K562 (cell line): ENCODE results near the gene RCOR1. TPM values are rescaled to one million over a fixed set of nuclear protein-coding genes. Genes with fewer than 3 reads are reported as not detected.

Experiments
- CBX3 ChIP-seq, 2 experiments: IDR thresholded peaks; 1 replicate in 1 of 2; 2 replicates in 1 of 2; pipeline ENCODE4 v1.6.1; 2012; ENCODE audit warnings: inconsistent platforms in 2 of 2, low read length in 2 of 2, borderline replicate concordance in 1 of 2, control low read depth in 1 of 2
- FOXA3 ChIP-seq, 2 experiments: fragments of 450-650 bp in 1 of 2; sonication (generic) in 1 of 2; formaldehyde crosslinking; IDR thresholded peaks in 1 of 2; conservative IDR thresholded peaks in 1 of 2; 2 replicates each; pipeline versions ENCODE4 v1.4.0 to v1.8.0; 2020 to 2022; ENCODE audit warnings: mild to moderate bottlenecking in 2 of 2, missing genetic modification reagents in 1 of 2
- MECOM ChIP-seq: fragments of 250-450 bp; sonication (Bioruptor Pico); IDR thresholded peaks from 2 replicates; pipeline ENCODE4 v1.8.0; 2022; ENCODE audit warnings: inconsistent platforms
- MXI1 ChIP-seq: IDR thresholded peaks from 2 replicates; pipeline ENCODE4 v1.6.1; 2011; ENCODE audit warnings: low read depth, mild to moderate bottlenecking, improper control_type of control experiment, low read length
- MYBL2 ChIP-seq, 2 experiments: fragments of 450-650 bp in 1 of 2; sonication (generic) in 1 of 2; formaldehyde crosslinking in 1 of 2; IDR thresholded peaks; 2 replicates each; pipeline versions ENCODE4 v1.6.1 to v1.8.1; 2017 to 2022; ENCODE audit warnings: borderline replicate concordance in 1 of 2, inconsistent platforms in 1 of 2, low read depth in 1 of 2, mild to moderate bottlenecking in 1 of 2, missing genetic modification reagents in 1 of 2, moderate library complexity in 1 of 2
- NONO ChIP-seq, 2 experiments: fragments of 200-400 bp in 1 of 2; fragments of 450-650 bp in 1 of 2; formaldehyde crosslinking in 1 of 2; IDR thresholded peaks; 2 replicates each; pipeline ENCODE4 v1.6.1; 2017; ENCODE audit warnings: low read depth in 2 of 2, mild to moderate bottlenecking in 2 of 2, moderate library complexity in 2 of 2, low read length in 1 of 2
- POLR2AphosphoS5 ChIP-seq: IDR thresholded peaks from 2 replicates; pipeline ENCODE4 v1.6.1; 2011; ENCODE audit warnings: mild to moderate bottlenecking, low read depth, low read length, moderate library complexity; ENCODE audit not compliant: control insufficient read depth, insufficient read depth
- SP2 ChIP-seq: IDR thresholded peaks from 2 replicates; pipeline ENCODE4 v1.6.1; 2011; ENCODE audit warnings: mild to moderate bottlenecking, low read depth, low read length, moderate library complexity; ENCODE audit not compliant: poor library complexity, severe bottlenecking; ENCODE audit errors: extremely low read depth
- U2AF2 ChIP-seq: fragments of 200-400 bp; formaldehyde crosslinking; optimal IDR thresholded peaks from 2 replicates; pipeline ENCODE3; 2017; ENCODE audit warnings: low read depth, mild to moderate bottlenecking, low read length
- ZNF696 ChIP-seq: fragments of 250-450 bp; sonication (Bioruptor Pico); conservative IDR thresholded peaks from 2 replicates; pipeline ENCODE4 v1.4.0; 2020; ENCODE audit warnings: mild to moderate bottlenecking, moderate library complexity
- polyA plus RNA-seq, 8 experiments: library from polyadenylated mRNA; depleted of rRNA in 4 of 8; stranded (reverse) in 5 of 8; unstranded in 3 of 8; fragments of >200 nt; fragmentation: Nextera tagmentation in 2 of 8; fragmentation: Illumina TruSeq in 1 of 8; extraction: Ambion mirVana in 2 of 8; extraction: Trizol in 1 of 8; gene quantifications; 2 replicates each; pipeline versions ENCODE4 v1.2.1 to v1.2.3, GENCODE V29; 2011 to 2014; ENCODE audit warnings: inconsistent platforms in 1 of 8, missing spikeins in 1 of 8
- total RNA-seq, 7 experiments: library from RNA; depleted of rRNA in 6 of 7; stranded (reverse); fragments of >200 nt in 6 of 7; fragmentation: Illumina TruSeq in 2 of 7; extraction: Trizol in 2 of 7; gene quantifications; 2 replicates each; pipeline versions ENCODE4 v1.2.1 to v1.2.3, GENCODE V29; 2011 to 2021; ENCODE audit warnings: low replicate concordance in 1 of 7
- TF ChIP-seq, protein P1 (sequence below), 3 experiments: IDR thresholded peaks in 2 of 3; conservative IDR thresholded peaks in 1 of 3; 2 replicates each; pipeline ENCODE4 v1.5.1; 2011 to 2012; ENCODE audit warnings: low read length in 3 of 3, mild to moderate bottlenecking in 3 of 3, control low read depth in 2 of 3, improper control_type of control experiment in 1 of 3, inconsistent platforms in 1 of 3, low read depth in 1 of 3, mixed read lengths in 1 of 3, moderate library complexity in 1 of 3; ENCODE audit not compliant: insufficient read depth in 2 of 3
- TF ChIP-seq, protein P2 (sequence below): fragments of 250-450 bp; sonication (Bioruptor Pico); IDR thresholded peaks from 2 replicates; pipeline ENCODE4 v1.5.1; 2021; ENCODE audit warnings: mild to moderate bottlenecking
- TF ChIP-seq, protein P3 (sequence below): sonication (generic); formaldehyde crosslinking; IDR thresholded peaks from 2 replicates; pipeline ENCODE4 v1.8.0; 2023; ENCODE audit warnings: mild to moderate bottlenecking, missing genetic modification reagents
- TF ChIP-seq, protein P4 (sequence below): fragments of 450-650 bp; IDR thresholded peaks from one replicate; pipeline ENCODE4 v1.6.1; 2018; ENCODE audit warnings: mild to moderate bottlenecking, moderate library complexity; ENCODE audit not compliant: partially characterized antibody
- TF ChIP-seq, protein P5 (sequence below): sonication (generic); formaldehyde crosslinking; IDR thresholded peaks from 2 replicates; pipeline ENCODE4 v1.8.1; 2023; ENCODE audit warnings: mild to moderate bottlenecking, missing genetic modification reagents

Gene RCOR1
- total and polyA plus RNA-seq, 9 of the 15 experiments (the other 6 are each of a cell fraction or from before 2014, with no cell fraction given) = 8.5 to 47.9 (median 20.9) TPM

DNA sequence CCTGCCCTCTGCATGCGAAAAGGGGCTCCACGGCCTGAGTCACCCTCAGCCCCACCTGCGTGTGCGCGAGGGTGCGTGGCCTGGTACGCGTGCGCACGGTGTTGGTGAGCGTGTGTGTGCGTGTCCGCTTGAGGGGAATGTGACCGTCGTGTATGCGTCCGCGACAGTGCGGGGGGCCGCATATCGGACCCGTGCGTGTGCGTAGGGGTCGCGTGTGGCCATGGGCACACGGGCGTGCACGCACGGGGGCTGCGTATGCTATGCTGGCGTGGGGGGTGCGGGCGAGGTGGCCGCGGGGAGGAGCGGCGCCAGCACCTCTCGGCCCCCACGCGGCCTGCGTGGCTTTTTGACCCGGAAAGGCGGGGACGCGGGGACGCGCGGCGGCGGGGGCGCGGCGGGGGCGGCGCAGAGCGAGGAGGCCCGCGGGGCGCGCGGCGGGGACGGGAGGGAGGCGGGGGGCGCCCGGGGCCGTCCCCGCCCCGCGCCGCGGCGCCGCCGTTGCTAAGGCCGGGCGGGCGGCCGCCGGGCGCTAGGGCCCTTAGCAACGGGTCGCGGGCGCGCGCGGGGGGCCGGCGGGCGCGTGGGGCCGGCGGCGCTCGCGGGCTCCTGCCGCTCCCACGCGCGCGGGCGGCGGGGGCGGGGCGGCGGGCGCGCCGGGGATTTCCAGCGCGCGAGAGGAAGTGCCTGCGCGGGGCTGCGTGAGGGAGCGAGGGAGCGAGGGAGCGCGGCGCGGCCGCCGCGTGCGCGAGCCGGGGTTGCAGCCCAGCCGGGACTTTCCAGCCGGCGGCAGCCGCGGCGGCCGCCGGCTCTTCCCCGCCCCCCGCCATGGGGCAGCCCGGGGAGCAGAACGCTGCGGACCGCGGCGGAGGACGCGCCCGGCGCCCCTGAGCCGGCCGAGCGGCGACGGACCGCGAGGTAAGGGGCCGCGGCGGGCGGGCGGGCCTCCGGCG lies 184.6 kb downstream of the RCOR1 start, which contains the start of gene TRAF3 (continued):
- TF ChIP-seq, protein P1, sequence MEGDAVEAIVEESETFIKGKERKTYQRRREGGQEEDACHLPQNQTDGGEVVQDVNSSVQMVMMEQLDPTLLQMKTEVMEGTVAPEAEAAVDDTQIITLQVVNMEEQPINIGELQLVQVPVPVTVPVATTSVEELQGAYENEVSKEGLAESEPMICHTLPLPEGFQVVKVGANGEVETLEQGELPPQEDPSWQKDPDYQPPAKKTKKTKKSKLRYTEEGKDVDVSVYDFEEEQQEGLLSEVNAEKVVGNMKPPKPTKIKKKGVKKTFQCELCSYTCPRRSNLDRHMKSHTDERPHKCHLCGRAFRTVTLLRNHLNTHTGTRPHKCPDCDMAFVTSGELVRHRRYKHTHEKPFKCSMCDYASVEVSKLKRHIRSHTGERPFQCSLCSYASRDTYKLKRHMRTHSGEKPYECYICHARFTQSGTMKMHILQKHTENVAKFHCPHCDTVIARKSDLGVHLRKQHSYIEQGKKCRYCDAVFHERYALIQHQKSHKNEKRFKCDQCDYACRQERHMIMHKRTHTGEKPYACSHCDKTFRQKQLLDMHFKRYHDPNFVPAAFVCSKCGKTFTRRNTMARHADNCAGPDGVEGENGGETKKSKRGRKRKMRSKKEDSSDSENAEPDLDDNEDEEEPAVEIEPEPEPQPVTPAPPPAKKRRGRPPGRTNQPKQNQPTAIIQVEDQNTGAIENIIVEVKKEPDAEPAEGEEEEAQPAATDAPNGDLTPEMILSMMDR (IDR thresholded peaks at IDR 0.05 in 2 of 3, conservative IDR thresholded peaks at IDR 0.05 in 1 of 3; ENCODE audit: insufficient read depth in 2 of 3, low read depth in 1 of 3, low read length in 3 of 3) = no peak
- TF ChIP-seq, protein P2, sequence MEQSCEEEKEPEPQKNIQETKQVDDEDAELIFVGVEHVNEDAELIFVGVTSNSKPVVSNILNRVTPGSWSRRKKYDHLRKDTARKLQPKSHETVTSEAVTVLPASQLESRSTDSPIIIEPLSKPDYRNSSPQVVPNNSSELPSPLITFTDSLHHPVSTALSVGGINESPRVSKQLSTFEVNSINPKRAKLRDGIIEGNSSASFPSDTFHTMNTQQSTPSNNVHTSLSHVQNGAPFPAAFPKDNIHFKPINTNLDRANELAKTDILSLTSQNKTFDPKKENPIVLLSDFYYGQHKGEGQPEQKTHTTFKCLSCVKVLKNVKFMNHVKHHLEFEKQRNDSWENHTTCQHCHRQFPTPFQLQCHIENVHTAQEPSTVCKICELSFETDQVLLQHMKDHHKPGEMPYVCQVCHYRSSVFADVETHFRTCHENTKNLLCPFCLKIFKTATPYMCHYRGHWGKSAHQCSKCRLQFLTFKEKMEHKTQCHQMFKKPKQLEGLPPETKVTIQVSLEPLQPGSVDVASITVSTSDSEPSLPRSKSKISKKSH (CRISPR knock-in tag) = no peak
- TF ChIP-seq MECOM (CRISPR knock-in tag) (no peak), ZNF696 (no peak), FOXA3 (CRISPR knock-in tag; conservative IDR thresholded peaks at IDR 0.05 in 1 of 2, IDR thresholded peaks at IDR 0.05 in 1 of 2) (no peak), CBX3 (IDR thresholded peaks at IDR 0.05; ENCODE audit: borderline replicate concordance in 1 of 2, low read length in 2 of 2) (no peak), MYBL2 (IDR thresholded peaks at IDR 0.05; ENCODE audit: low read depth) (no peak), MYBL2 (CRISPR knock-in tag; IDR thresholded peaks at IDR 0.05; ENCODE audit: borderline replicate concordance) (no peak), MXI1 (no peak), NONO (IDR thresholded peaks at IDR 0.05; ENCODE audit: low read depth in 2 of 2, low read length in 1 of 2) (no peak), POLR2AphosphoS5 (no peak), SP2 (no peak), U2AF2 (no peak)
- TF ChIP-seq, protein P3, sequence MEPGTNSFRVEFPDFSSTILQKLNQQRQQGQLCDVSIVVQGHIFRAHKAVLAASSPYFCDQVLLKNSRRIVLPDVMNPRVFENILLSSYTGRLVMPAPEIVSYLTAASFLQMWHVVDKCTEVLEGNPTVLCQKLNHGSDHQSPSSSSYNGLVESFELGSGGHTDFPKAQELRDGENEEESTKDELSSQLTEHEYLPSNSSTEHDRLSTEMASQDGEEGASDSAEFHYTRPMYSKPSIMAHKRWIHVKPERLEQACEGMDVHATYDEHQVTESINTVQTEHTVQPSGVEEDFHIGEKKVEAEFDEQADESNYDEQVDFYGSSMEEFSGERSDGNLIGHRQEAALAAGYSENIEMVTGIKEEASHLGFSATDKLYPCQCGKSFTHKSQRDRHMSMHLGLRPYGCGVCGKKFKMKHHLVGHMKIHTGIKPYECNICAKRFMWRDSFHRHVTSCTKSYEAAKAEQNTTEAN (CRISPR knock-in tag) = no peak
- TF ChIP-seq, protein P4, sequence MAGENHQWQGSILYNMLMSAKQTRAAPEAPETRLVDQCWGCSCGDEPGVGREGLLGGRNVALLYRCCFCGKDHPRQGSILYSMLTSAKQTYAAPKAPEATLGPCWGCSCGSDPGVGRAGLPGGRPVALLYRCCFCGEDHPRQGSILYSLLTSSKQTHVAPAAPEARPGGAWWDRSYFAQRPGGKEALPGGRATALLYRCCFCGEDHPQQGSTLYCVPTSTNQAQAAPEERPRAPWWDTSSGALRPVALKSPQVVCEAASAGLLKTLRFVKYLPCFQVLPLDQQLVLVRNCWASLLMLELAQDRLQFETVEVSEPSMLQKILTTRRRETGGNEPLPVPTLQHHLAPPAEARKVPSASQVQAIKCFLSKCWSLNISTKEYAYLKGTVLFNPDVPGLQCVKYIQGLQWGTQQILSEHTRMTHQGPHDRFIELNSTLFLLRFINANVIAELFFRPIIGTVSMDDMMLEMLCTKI = no peak
- TF ChIP-seq, protein P5, sequence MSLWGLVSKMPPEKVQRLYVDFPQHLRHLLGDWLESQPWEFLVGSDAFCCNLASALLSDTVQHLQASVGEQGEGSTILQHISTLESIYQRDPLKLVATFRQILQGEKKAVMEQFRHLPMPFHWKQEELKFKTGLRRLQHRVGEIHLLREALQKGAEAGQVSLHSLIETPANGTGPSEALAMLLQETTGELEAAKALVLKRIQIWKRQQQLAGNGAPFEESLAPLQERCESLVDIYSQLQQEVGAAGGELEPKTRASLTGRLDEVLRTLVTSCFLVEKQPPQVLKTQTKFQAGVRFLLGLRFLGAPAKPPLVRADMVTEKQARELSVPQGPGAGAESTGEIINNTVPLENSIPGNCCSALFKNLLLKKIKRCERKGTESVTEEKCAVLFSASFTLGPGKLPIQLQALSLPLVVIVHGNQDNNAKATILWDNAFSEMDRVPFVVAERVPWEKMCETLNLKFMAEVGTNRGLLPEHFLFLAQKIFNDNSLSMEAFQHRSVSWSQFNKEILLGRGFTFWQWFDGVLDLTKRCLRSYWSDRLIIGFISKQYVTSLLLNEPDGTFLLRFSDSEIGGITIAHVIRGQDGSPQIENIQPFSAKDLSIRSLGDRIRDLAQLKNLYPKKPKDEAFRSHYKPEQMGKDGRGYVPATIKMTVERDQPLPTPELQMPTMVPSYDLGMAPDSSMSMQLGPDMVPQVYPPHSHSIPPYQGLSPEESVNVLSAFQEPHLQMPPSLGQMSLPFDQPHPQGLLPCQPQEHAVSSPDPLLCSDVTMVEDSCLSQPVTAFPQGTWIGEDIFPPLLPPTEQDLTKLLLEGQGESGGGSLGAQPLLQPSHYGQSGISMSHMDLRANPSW (CRISPR knock-in tag) = no peak
